SU-DHL-6 (cell line): ENCODE data around the gene FXYD2.

Experiments
- EZH2phosphoT487 ChIP-seq: fragments of 200-600 bp; sonication (generic), shearing (Covaris generic); conservative IDR thresholded peaks from 2 replicates; pipeline ENCODE4 v1.6.1; 2018; ENCODE audit warnings: mild to moderate bottlenecking, antibody characterized with exemption, low read length, moderate library complexity, mixed read lengths
- TF ChIP-seq, protein P1 (sequence below): fragments of 200-600 bp; sonication (generic); IDR thresholded peaks from one replicate; pipeline ENCODE4 v1.5.1; 2017; ENCODE audit warnings: antibody characterized with exemption, mild to moderate bottlenecking, low read length, moderate library complexity; ENCODE audit not compliant: insufficient read depth, poor library complexity, severe bottlenecking

DNA sequence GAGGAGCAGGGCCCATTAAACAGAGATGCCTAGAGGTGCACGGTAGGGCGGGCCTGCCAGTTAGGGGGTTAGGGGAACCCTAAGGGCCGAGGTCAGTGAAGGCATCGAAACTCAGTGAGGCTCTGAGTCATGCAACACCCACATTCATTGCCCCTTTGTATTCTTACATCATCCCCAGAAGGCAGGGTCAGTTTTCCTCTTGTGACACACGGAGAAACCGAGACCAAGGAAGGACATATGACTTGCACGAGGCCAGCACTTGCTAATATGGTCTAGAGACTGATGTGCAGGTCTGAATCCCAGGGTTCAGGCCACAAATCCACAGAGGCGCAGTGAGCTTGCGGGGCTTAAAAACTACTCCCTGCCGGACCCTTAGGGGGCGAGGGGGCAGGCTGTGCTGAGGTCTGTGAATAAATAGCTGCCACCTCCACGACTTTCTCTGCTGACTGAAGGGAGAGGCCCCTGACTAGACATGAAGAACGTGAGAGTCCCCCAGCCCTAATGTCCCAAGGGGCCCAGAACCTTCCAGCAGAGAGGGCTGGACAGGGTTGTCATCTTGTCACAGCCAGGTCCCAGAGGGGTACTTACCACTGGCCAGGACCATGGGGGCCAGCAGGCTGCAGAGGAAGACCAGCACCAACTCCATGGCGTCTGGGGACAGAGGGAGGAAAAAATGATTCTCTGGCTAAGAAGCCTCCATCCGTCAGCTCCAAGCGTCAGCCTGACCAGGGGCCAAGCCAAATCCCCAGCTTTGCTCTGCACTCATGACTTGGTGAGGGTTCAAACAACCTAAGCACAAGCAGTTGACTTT is 17.8 kb upstream of the FXYD2 start:
- TF ChIP-seq, protein P1, sequence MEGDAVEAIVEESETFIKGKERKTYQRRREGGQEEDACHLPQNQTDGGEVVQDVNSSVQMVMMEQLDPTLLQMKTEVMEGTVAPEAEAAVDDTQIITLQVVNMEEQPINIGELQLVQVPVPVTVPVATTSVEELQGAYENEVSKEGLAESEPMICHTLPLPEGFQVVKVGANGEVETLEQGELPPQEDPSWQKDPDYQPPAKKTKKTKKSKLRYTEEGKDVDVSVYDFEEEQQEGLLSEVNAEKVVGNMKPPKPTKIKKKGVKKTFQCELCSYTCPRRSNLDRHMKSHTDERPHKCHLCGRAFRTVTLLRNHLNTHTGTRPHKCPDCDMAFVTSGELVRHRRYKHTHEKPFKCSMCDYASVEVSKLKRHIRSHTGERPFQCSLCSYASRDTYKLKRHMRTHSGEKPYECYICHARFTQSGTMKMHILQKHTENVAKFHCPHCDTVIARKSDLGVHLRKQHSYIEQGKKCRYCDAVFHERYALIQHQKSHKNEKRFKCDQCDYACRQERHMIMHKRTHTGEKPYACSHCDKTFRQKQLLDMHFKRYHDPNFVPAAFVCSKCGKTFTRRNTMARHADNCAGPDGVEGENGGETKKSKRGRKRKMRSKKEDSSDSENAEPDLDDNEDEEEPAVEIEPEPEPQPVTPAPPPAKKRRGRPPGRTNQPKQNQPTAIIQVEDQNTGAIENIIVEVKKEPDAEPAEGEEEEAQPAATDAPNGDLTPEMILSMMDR = no peak
- TF ChIP-seq EZH2phosphoT487 = no peak
